GM10266 (cell line): Measurements from ENCODE around the gene G0S2.

Experiments
- DNase-seq: peaks from one replicate; pipeline ENCODE4 v3.0.0; 2012; ENCODE audit errors: extremely low spot score
- TF ChIP-seq, protein P1 (sequence below): IDR thresholded peaks from 2 replicates; pipeline ENCODE4 v1.5.1; 2012; ENCODE audit warnings: mild to moderate bottlenecking, low read depth; ENCODE audit not compliant: control insufficient read depth, insufficient read depth; ENCODE audit errors: missing control alignments

Gene G0S2

DNA sequence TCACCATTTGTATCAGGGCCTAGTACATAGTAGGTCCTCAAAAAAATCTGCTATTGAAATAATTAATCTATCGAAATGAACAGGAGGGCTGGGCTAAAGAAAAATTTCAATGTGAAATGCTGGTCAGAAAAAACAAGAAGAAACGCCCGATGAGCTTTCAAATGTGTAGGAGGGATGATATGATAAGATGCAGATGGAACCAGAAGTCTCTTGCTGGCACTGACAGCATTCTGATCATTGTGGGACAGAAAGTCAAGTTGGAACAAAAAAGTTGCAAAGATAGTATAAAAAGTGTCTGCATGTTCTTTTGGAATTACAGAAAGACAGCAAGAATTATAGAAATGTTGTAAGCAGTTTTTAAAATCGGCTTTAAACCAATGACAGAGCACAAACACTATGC lies 11.1 kb downstream of the G0S2 start:
- TF ChIP-seq, protein P1, sequence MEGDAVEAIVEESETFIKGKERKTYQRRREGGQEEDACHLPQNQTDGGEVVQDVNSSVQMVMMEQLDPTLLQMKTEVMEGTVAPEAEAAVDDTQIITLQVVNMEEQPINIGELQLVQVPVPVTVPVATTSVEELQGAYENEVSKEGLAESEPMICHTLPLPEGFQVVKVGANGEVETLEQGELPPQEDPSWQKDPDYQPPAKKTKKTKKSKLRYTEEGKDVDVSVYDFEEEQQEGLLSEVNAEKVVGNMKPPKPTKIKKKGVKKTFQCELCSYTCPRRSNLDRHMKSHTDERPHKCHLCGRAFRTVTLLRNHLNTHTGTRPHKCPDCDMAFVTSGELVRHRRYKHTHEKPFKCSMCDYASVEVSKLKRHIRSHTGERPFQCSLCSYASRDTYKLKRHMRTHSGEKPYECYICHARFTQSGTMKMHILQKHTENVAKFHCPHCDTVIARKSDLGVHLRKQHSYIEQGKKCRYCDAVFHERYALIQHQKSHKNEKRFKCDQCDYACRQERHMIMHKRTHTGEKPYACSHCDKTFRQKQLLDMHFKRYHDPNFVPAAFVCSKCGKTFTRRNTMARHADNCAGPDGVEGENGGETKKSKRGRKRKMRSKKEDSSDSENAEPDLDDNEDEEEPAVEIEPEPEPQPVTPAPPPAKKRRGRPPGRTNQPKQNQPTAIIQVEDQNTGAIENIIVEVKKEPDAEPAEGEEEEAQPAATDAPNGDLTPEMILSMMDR: no peak
- DNase-seq: no peak

DNA sequence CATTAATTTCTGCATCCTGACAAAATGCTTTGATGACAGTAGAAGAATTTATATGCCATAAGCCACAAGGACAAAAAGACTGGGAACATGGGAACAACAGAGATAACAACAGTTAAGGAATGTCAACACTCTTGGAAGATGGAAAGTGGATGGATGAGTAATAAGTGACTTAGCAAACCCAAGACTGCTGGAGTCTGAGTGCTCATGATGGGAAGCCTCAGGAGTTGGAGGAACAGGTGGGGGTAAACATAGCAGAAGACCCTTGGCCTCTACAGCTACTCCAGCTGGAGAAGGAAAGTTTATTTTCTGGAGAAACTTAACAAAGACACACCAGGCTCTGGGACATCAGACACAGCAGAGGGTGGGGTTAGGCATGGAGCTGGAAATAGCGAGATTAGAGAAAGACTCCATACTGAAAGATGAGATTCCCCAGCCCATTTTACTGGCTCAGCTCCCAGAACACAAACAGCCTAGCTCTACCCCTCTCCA lies 13.6 kb downstream of the G0S2 start:
- TF ChIP-seq, protein P1: no peak
- no peak for DNase-seq

DNA sequence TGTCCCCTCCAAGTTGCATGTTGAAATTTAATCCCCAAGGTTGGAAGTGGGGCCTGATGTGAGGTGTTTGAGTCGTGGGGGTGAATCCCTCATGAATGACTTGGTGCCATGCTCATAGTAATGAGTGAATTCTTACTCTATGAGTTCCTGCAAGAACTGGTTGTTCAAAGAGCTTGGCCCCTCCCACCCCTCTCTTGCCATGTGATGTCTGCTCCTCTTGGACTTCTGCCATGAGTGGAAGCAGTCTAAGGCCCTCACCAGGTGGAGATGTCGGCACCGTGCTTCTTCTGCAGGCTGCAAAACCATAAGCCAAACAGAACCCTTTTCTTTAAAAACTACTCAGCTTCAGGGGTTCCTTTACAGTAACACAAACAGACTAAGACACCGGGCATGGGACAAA lies 14.3 kb downstream of the G0S2 start:
- no peak for DNase-seq
- TF ChIP-seq, protein P1: no peak

DNA sequence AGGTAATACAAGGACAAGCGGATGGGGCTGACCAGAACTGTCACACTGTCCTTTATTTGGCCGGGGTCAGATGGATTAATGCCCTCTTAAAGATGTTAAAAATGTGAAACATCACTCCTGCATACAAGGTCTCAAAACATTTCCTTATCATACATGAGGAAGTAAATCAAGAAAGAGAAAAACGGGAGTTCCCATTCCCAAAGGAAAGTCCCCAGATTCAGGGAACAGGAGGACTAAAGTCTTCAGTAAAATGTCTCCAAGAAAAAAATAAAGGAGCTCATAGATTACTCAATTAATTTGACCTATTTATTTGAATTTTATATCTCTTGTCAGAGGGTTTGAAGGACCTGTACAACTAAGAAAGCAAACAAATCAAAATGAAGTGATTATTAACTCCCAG lies 16.0 kb downstream of the G0S2 start:
- DNase-seq: no peak
- TF ChIP-seq, protein P1: no peak

DNA sequence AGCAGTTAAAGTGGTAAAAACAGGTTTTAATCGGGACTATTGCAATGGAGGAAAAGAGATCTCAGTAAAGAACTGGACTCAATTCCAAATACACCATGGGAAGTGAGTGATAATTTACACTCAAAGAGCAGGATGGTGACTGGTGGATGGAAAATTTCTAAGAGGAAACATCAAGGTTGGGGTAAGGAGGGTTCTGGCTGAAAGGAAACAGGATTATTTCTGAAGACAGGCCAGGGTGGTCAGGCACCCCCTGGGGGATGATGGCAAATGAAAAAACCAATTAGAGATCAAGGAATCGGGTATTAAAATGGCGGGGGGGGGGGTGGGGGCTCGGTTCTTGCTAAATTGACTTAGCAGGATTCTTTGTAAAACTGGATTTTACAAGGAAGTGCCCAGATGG lies 17.1 kb downstream of the G0S2 start:
- DNase-seq: no peak
- TF ChIP-seq, protein P1: no peak

DNA sequence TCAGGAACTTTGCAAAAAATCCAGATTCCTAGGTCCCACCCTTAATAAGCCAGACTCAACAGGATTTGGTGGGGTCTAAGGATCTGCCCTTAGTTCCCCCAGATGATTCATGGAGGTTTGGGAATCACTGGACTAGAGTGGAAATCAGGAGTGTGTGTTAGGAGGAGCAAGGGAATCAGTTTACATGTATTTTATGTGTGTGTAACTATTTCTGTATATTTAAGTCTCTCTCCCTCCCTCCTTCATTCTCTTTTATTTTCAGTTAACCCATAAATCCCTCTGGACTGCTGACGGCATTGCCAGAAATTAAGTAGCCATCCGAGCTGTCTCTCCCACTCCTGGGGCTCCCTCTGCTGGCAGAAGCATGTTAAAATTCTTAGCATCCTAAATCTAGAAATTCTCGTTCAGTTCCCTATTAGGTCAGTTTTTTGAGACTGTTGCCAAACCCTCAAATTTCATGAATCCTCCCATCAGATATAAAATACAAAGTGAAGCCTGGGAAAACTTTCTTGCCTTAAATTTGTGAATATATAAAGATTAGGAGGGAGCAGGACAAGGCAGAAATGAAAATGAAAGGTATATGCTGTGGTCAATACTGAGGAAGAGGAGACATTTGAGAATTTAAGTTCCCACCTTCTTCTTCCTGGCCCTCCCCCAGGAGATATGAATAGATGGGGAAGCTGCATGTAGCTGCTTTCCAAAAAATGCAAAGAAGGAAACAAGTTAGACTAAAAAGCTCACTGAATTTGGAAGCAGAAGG lies 17.7 kb downstream of the G0S2 start:
- DNase-seq: peak; percentile 66
- TF ChIP-seq, protein P1: peak; percentile 74

DNA sequence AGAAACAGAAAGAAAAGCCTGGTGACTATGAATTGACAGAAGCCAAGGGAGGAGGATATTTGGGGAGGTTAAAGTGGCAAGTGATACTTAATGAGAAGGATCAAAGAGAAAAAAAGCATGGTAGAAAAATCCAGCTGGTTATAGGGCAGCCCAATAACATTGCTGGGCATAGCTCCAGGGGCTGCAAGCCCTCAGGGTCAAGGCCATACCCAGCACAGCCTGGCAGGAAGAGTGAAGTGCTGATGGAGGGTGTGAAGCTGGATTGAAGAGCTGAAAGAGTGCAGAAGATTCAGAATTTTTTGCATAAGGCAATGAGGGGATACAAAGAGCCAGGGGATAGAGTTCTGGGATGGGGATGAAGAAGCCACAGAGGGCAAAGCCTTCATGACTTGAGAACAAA lies 21.5 kb downstream of the G0S2 start:
- no peak for DNase-seq
- TF ChIP-seq, protein P1: no peak
